H1 (cell line): ENCODE results near the gene SYN1. TPM values are rescaled to one million over a fixed set of nuclear protein-coding genes. Genes with fewer than 3 reads are reported as not detected.

Experiments
- CTCF ChIA-PET: fragments of 300-600 bp; sonication (Branson Sonifier 250); formaldehyde crosslinking; loops from one replicate; lab custom pipeline; 2021; ENCODE audit not compliant: partially characterized antibody; lab: Charles Lee
- POLR2A ChIA-PET: fragments of 300-600 bp; sonication (Branson Sonifier 250); formaldehyde crosslinking; loops from one replicate; lab custom pipeline; 2021; ENCODE audit warnings: inconsistent platforms; ENCODE audit not compliant: partially characterized antibody; lab: Charles Lee
- DNase-seq, 2 experiments: peaks; one replicate each; pipeline versions ENCODE4 v3.0.0 to v3.0.0-alpha.2; 2010 to 2022; ENCODE audit warnings: low spot score in 2 of 2, low read depth in 1 of 2, mixed read lengths in 1 of 2
- FAIRE-seq: peaks from 2 replicates; lab custom pipeline; 2011; peaks lifted over from hg19 to GRCh38; lab: Jason Lieb, UNC
- H2AFZ ChIP-seq: 2 replicates; pipeline ENCODE4 v1.8.1; 2012; ENCODE audit warnings: low read length, inconsistent platforms
- H2AK5ac ChIP-seq: 2 replicates; pipeline ENCODE4 v1.6.1; 2013; ENCODE audit warnings: low read depth, low read length
- H2BK120ac ChIP-seq: replicated peaks from 2 replicates; pipeline ENCODE3; 2013; ENCODE audit warnings: low read depth, low read length, inconsistent platforms
- H2BK12ac ChIP-seq: 2 replicates; pipeline ENCODE4 v1.6.1; 2013; ENCODE audit warnings: low read depth, low read length
- H2BK15ac ChIP-seq: 2 replicates; pipeline ENCODE4 v1.6.1; 2013; ENCODE audit warnings: low read length
- H2BK20ac ChIP-seq: 2 replicates; pipeline ENCODE4 v1.6.1; 2013; ENCODE audit warnings: low read length
- H2BK5ac ChIP-seq: 2 replicates; pipeline ENCODE4 v1.6.1; 2013; ENCODE audit warnings: low read depth, low read length
- H3K14ac ChIP-seq: 2 replicates; pipeline ENCODE4 v1.6.1; 2013; ENCODE audit warnings: inconsistent platforms; ENCODE audit not compliant: insufficient read length
- H3K18ac ChIP-seq: 2 replicates; pipeline ENCODE4 v1.6.1; 2013; ENCODE audit warnings: low read length; ENCODE audit errors: extremely low read depth
- H3K23ac ChIP-seq: 2 replicates; pipeline ENCODE4 v1.6.1; 2013; ENCODE audit warnings: inconsistent platforms; ENCODE audit not compliant: insufficient read length
- H3K23me2 ChIP-seq: 2 replicates; pipeline ENCODE4 v1.6.1; 2013; ENCODE audit warnings: low read depth, low read length
- H3K27ac ChIP-seq: 2 replicates; pipeline ENCODE4 v1.6.1; 2011; ENCODE audit warnings: low read depth, low read length, inconsistent platforms
- H3K27me3 ChIP-seq, 4 experiments: replicated peaks in 1 of 4; 1 replicate in 1 of 4; 2 replicates in 3 of 4; pipeline versions ENCODE4 v1.6.1 to v1.8.1; 2011 to 2013; ENCODE audit warnings: low read length in 3 of 4, mild to moderate bottlenecking in 3 of 4, inconsistent platforms in 2 of 4, mixed read lengths in 2 of 4, moderate library complexity in 1 of 4; ENCODE audit not compliant: control insufficient read depth in 3 of 4, insufficient read depth in 3 of 4; ENCODE audit errors: extremely low read depth in 1 of 4
- H3K36me3 ChIP-seq, 4 experiments: 2 replicates each; pipeline versions ENCODE4 v1.6.1 to v1.8.1; 2011 to 2013; ENCODE audit warnings: mild to moderate bottlenecking in 4 of 4, low read length in 3 of 4, moderate library complexity in 2 of 4, control low read depth in 1 of 4, inconsistent platforms in 1 of 4; ENCODE audit not compliant: insufficient read depth in 4 of 4, control insufficient read depth in 2 of 4
- H3K4ac ChIP-seq: replicated peaks from 2 replicates; pipeline ENCODE3; 2013; ENCODE audit warnings: low read length, low read depth, mixed read lengths, inconsistent platforms; ENCODE audit not compliant: insufficient read length
- H3K4me1 ChIP-seq, 4 experiments: replicated peaks in 1 of 4; 1 replicate in 1 of 4; 2 replicates in 3 of 4; pipeline versions ENCODE4 v1.6.1 to v1.8.1; 2011 to 2013; ENCODE audit warnings: low read length in 3 of 4, inconsistent platforms in 2 of 4, mixed read lengths in 1 of 4; ENCODE audit not compliant: insufficient read depth in 4 of 4, control insufficient read depth in 3 of 4
- H3K4me2 ChIP-seq, 2 experiments: 2 replicates each; pipeline versions ENCODE4 v1.6.1 to v1.8.1; 2011 to 2013; ENCODE audit warnings: low read depth in 2 of 2, low read length in 2 of 2, control low read depth in 1 of 2, inconsistent platforms in 1 of 2, mild to moderate bottlenecking in 1 of 2; ENCODE audit not compliant: insufficient read depth in 1 of 2
- H3K4me3 ChIP-seq, 4 experiments: fragments of 200-600, 300-600 bp in 1 of 4; sonication (generic), shearing (Covaris generic), sonication (Bioruptor Twin) in 1 of 4; 2 replicates each; pipeline versions ENCODE4 v1.5.1 to v1.8.1; 2011 to 2016; ENCODE audit warnings: low read length in 4 of 4, low read depth in 3 of 4, control low read depth in 2 of 4, inconsistent platforms in 2 of 4, mild to moderate bottlenecking in 2 of 4, mixed read lengths in 1 of 4, moderate library complexity in 1 of 4; ENCODE audit not compliant: insufficient read depth in 2 of 4; ENCODE audit errors: extremely low read depth in 1 of 4
- H3K56ac ChIP-seq: replicated peaks from 2 replicates; pipeline ENCODE3; 2013; ENCODE audit warnings: low read depth, mild to moderate bottlenecking, mixed read lengths, low read length, inconsistent platforms; ENCODE audit not compliant: insufficient read length
- H3K79me1 ChIP-seq: 2 replicates; pipeline ENCODE4 v1.6.1; 2013; ENCODE audit warnings: low read depth, low read length, control low read depth
- H3K79me2 ChIP-seq, 2 experiments: 2 replicates each; pipeline versions ENCODE4 v1.6.1 to v1.8.1; 2012 to 2013; ENCODE audit warnings: low read length in 2 of 2, mild to moderate bottlenecking in 2 of 2, inconsistent platforms in 1 of 2; ENCODE audit not compliant: insufficient read depth in 2 of 2, control insufficient read depth in 1 of 2
- H3K9ac ChIP-seq, 4 experiments: replicated peaks in 1 of 4; 1 replicate in 1 of 4; 2 replicates in 3 of 4; pipeline versions ENCODE4 v1.6.1 to v1.8.1; 2011 to 2013; ENCODE audit warnings: low read depth in 3 of 4, low read length in 3 of 4, control low read depth in 2 of 4, mild to moderate bottlenecking in 2 of 4, moderate library complexity in 2 of 4, inconsistent platforms in 1 of 4; ENCODE audit errors: extremely low read depth in 1 of 4
- H3K9me3 ChIP-seq, 2 experiments: 2 replicates each; pipeline versions ENCODE4 v1.6.1 to v1.8.1; 2012 to 2013; ENCODE audit warnings: mild to moderate bottlenecking in 2 of 2, moderate library complexity in 2 of 2, control low read depth in 1 of 2, inconsistent platforms in 1 of 2, low read depth in 1 of 2, low read length in 1 of 2, mixed read lengths in 1 of 2; ENCODE audit not compliant: insufficient read depth in 2 of 2
- H4K20me1 ChIP-seq, 2 experiments: replicated peaks in 1 of 2; 2 replicates each; pipeline versions ENCODE3 to v1.8.1; 2011 to 2013; ENCODE audit warnings: inconsistent platforms in 2 of 2, low read length in 2 of 2, mild to moderate bottlenecking in 1 of 2; ENCODE audit not compliant: insufficient read depth in 2 of 2, control insufficient read depth in 1 of 2
- H4K5ac ChIP-seq: 2 replicates; pipeline ENCODE4 v1.6.1; 2013; ENCODE audit warnings: low read length, low read depth, mixed read lengths, inconsistent platforms; ENCODE audit not compliant: insufficient read length
- H4K8ac ChIP-seq: 2 replicates; pipeline ENCODE4 v1.8.0; 2013; ENCODE audit warnings: mild to moderate bottlenecking, moderate library complexity, low read length, inconsistent platforms; ENCODE audit not compliant: insufficient read depth; ENCODE audit errors: extremely low read depth
- H4K91ac ChIP-seq: replicated peaks from 2 replicates; pipeline ENCODE3; 2013; ENCODE audit warnings: low read length, mixed read lengths, inconsistent platforms; ENCODE audit not compliant: insufficient read length
- ATF3 ChIP-seq: IDR thresholded peaks from 2 replicates; pipeline ENCODE4 v1.6.1; 2011; ENCODE audit warnings: low read depth, mild to moderate bottlenecking, low read length; ENCODE audit not compliant: insufficient read depth
- CEBPB ChIP-seq: IDR thresholded peaks from 2 replicates; pipeline ENCODE4 v1.6.1; 2012; ENCODE audit warnings: low read depth, low read length
- SIN3A ChIP-seq, 2 experiments: IDR thresholded peaks in 1 of 2; conservative IDR thresholded peaks in 1 of 2; 2 replicates each; pipeline ENCODE4 v1.6.1; 2011 to 2012; ENCODE audit warnings: low read length in 2 of 2, improper control_type of control experiment in 1 of 2, low read depth in 1 of 2, mild to moderate bottlenecking in 1 of 2
- TCF12 ChIP-seq: IDR thresholded peaks from 2 replicates; pipeline ENCODE4 v1.6.1; 2011; ENCODE audit warnings: low read depth, mild to moderate bottlenecking, low read length
- WGBS, 2 experiments: shearing (Covaris generic) in 1 of 2; methylation state at CpG; one replicate each; pipeline versions ENCODE4 v1.1.6 to v1.1.7; 2013 to 2015; ENCODE audit warnings: low lambda C conversion rate in 2 of 2, mixed read lengths in 2 of 2, inconsistent platforms in 1 of 2, low coverage in 1 of 2, missing lambda C conversion rate in 1 of 2; ENCODE audit not compliant: insufficient replicate concordance in 2 of 2, insufficient coverage in 1 of 2, insufficient read length in 1 of 2; ENCODE audit errors: extremely low coverage in 1 of 2, missing lambda C conversion rate in 1 of 2; 5-methylcytosine and 5-hydroxymethylcytosine counted together
- polyA plus RNA-seq, 7 experiments: library from polyadenylated mRNA; depleted of rRNA in 3 of 7; stranded (reverse) in 5 of 7; unstranded in 2 of 7; fragments of >200 nt in 5 of 7; fragments of 200-250 nt in 2 of 7; gene quantifications; 1 replicate in 5 of 7; 2 replicates in 1 of 7; 4 replicates in 1 of 7; pipeline versions ENCODE4 v1.2.1 to v1.2.3, GENCODE V29; 2011 to 2013; ENCODE audit warnings: missing spikeins in 2 of 7, mixed read lengths in 2 of 7
- total RNA-seq: library from RNA; stranded (reverse); fragmentation: NEBNext Ultra II Directional; extraction: Animal tissue kit (Norgen Biotek cat#: 25700); gene quantifications from 2 replicates; pipeline ENCODE4 v1.2.1, GENCODE V29; 2021

The SYN1 gene
- total and polyA plus RNA-seq, 2 of the 8 experiments (the other 6 are each of a cell fraction or from before 2014, with no cell fraction given): 2.1 to 14.1 TPM

- TF ChIP-seq TCF12: no peak
- TF ChIP-seq CEBPB: no peak
- TF ChIP-seq SIN3A (conservative IDR thresholded peaks at IDR 0.05 in 1 of 2, IDR thresholded peaks at IDR 0.05 in 1 of 2; ENCODE audit: low read depth in 1 of 2, low read length in 2 of 2): no peak
- TF ChIP-seq ATF3: no peak
These were observed 42.5 kb upstream of the SYN1 start for GRCh38 chrX:47662144-47662657.

More at GRCh38 chrX:47662144-47662657, 42.5 kb upstream of the SYN1 start:
- Histone ChIP-seq H4K8ac (no peak overlapping the region), H4K20me1 (no peaks in the 10 kb centered on the region), H2BK15ac (no peak overlapping the region), H2BK120ac (no peak overlapping the region), H2AFZ (no peak overlapping the region), H3K18ac (no peak overlapping the region), H3K9ac (no peak overlapping the region), H3K36me3 (peaks cover 0 to 3% (median under 1%) of the 10 kb centered on the region in 4 experiments; a peak in 3 of 8 replicates), H3K27ac (no peak overlapping the region), H2BK12ac (no peak overlapping the region), H2BK5ac (no peak overlapping the region), H3K23me2 (no peaks in the 10 kb centered on the region), H2BK20ac (no peak overlapping the region), H3K23ac (no peak overlapping the region), H2AK5ac (no peak overlapping the region), H4K91ac (no peak overlapping the region), H3K56ac (no peak overlapping the region), H4K5ac (no peak overlapping the region), H3K4me1 (no peaks in the 10 kb centered on the region), H3K79me2 (no peaks in the 10 kb centered on the region), H3K79me1 (no peaks in the 10 kb centered on the region), H3K4ac (no peak overlapping the region), H3K4me3 (no peak overlapping the region), H3K27me3 (peaks cover 0 to 4% (median 1%) of the 10 kb centered on the region in 4 experiments; a peak in 3 of 7 replicates), H3K14ac (no peak overlapping the region), H3K9me3 (no peaks in the 10 kb centered on the region), H3K4me2 (no peak overlapping the region)
- WGBS, 2 experiments: 78% methylated on average over 1 of the region's 1 CpG; no CpG with 5 or more reads in 1 of the 2 experiments
- FAIRE-seq: no peak
- CTCF ChIA-PET: interaction anchor here (1.1 kb wide), 1 partner anchor 90 kb away, joined by 3 read pairs; no protein-coding TSS in a partner anchor
- POLR2A ChIA-PET: no interaction called here
- no peak for DNase-seq
